WTC11 (cell line): Measurements from ENCODE around the gene SNTN. TPM values are rescaled to one million over a fixed set of nuclear protein-coding genes. Genes with fewer than 3 reads are reported as not detected.

Experiments
- ATAC-seq: fragments of 200-7000 bp; cut with Tn5 transposase; 2 replicates; pipeline ENCODE4 v1.10.0; 2021; ENCODE audit warnings: mild to moderate bottlenecking, moderate library complexity
- CTCF ChIA-PET: fragments of 300-600 bp; sonication (Branson Sonifier 250); formaldehyde crosslinking; loops from one replicate; lab custom pipeline; 2021; ENCODE audit warnings: antibody characterized with exemption; lab: Charles Lee
- POLR2A ChIA-PET: fragments of 350-600 bp; sonication (Branson Sonifier 250); formaldehyde crosslinking; loops from one replicate; lab custom pipeline; 2021; ENCODE audit warnings: antibody characterized with exemption; lab: Charles Lee
- DNase-seq: peaks from one replicate; pipeline ENCODE4 v3.0.0; 2021; ENCODE audit warnings: low spot score
- H3K27ac Mint-ChIP-seq: 2 replicates; pipeline ENCODE4 v1.8.0; 2021; ENCODE audit warnings: mixed read lengths
- H3K27me3 Mint-ChIP-seq: 2 replicates; pipeline ENCODE4 v1.8.0; 2021; ENCODE audit warnings: low read depth, mild to moderate bottlenecking, moderate library complexity, mixed read lengths
- H3K36me3 Mint-ChIP-seq: 2 replicates; pipeline ENCODE4 v1.8.0; 2021; ENCODE audit warnings: mixed read lengths
- H3K4me1 Mint-ChIP-seq: 2 replicates; pipeline ENCODE4 v1.8.0; 2022; ENCODE audit warnings: mixed read lengths
- H3K4me3 Mint-ChIP-seq: 2 replicates; pipeline ENCODE4 v1.8.0; 2021; ENCODE audit warnings: mild to moderate bottlenecking, moderate library complexity, mixed read lengths
- H3K9me3 Mint-ChIP-seq: 2 replicates; pipeline ENCODE4 v1.8.0; 2021; ENCODE audit warnings: mixed read lengths
- AR ChIP-seq: fragments of 250-450 bp; sonication (Bioruptor Pico); IDR thresholded peaks from 2 replicates; pipeline ENCODE4 v1.9.0; 2021; ENCODE audit warnings: mild to moderate bottlenecking
- CREM ChIP-seq: sonication (generic); formaldehyde crosslinking; IDR thresholded peaks from 2 replicates; pipeline ENCODE4 v1.8.1; 2022; ENCODE audit warnings: mild to moderate bottlenecking, missing genetic modification reagents, moderate library complexity
- FOXK1 ChIP-seq: sonication (generic); formaldehyde crosslinking; IDR thresholded peaks from 2 replicates; pipeline ENCODE4 v1.8.0; 2022; ENCODE audit warnings: mild to moderate bottlenecking, moderate library complexity, missing genetic modification reagents
- IRF2 ChIP-seq: sonication (generic); formaldehyde crosslinking; IDR thresholded peaks from 2 replicates; pipeline ENCODE4 v1.8.0; 2022; ENCODE audit warnings: low read depth, missing genetic modification reagents, borderline replicate concordance
- JAZF1 ChIP-seq: fragments of 250-450 bp; sonication (Bioruptor Pico); IDR thresholded peaks from 2 replicates; pipeline ENCODE4 v1.9.0; 2021; ENCODE audit warnings: moderate library complexity, mild to moderate bottlenecking, inconsistent platforms
- NFE2L1 ChIP-seq: sonication (generic); formaldehyde crosslinking; IDR thresholded peaks from 2 replicates; pipeline ENCODE4 v1.8.1; 2023; ENCODE audit warnings: missing genetic modification reagents
- PRDM15 ChIP-seq: sonication (generic); formaldehyde crosslinking; IDR thresholded peaks from 2 replicates; pipeline ENCODE4 v1.8.0; 2022; ENCODE audit warnings: missing genetic modification reagents
- SP1 ChIP-seq: sonication (generic); formaldehyde crosslinking; conservative IDR thresholded peaks from 2 replicates; pipeline ENCODE4 v1.8.1; 2022; ENCODE audit warnings: missing genetic modification reagents
- ZNF219 ChIP-seq: sonication (generic); formaldehyde crosslinking; IDR thresholded peaks from 2 replicates; pipeline ENCODE4 v1.8.0; 2023; ENCODE audit warnings: missing genetic modification reagents, mild to moderate bottlenecking, borderline replicate concordance
- ZNF232 ChIP-seq: sonication (generic); formaldehyde crosslinking; IDR thresholded peaks from 2 replicates; pipeline ENCODE4 v1.8.0; 2022; ENCODE audit warnings: mild to moderate bottlenecking, missing genetic modification reagents
- total RNA-seq: library from RNA; stranded (reverse); gene quantifications from 3 replicates; pipeline ENCODE4 v1.2.3, GENCODE V29; 2021
- TF ChIP-seq, protein P1 (sequence below): sonication (generic); formaldehyde crosslinking; IDR thresholded peaks from 2 replicates; pipeline ENCODE4 v1.8.0; 2023; ENCODE audit warnings: mild to moderate bottlenecking, missing genetic modification reagents
- TF ChIP-seq, protein P2 (sequence below): sonication (generic); formaldehyde crosslinking; IDR thresholded peaks from 2 replicates; pipeline ENCODE4 v1.8.0; 2022; ENCODE audit warnings: mild to moderate bottlenecking, missing genetic modification reagents
- TF ChIP-seq, protein P3 (sequence below): sonication (generic); formaldehyde crosslinking; IDR thresholded peaks from 2 replicates; pipeline ENCODE4 v1.8.1; 2022; ENCODE audit warnings: low read depth, mild to moderate bottlenecking, moderate library complexity, missing genetic modification reagents, borderline replicate concordance

The SNTN gene
- total RNA-seq, 1 experiment from 2014 or later, result not detected

DNA sequence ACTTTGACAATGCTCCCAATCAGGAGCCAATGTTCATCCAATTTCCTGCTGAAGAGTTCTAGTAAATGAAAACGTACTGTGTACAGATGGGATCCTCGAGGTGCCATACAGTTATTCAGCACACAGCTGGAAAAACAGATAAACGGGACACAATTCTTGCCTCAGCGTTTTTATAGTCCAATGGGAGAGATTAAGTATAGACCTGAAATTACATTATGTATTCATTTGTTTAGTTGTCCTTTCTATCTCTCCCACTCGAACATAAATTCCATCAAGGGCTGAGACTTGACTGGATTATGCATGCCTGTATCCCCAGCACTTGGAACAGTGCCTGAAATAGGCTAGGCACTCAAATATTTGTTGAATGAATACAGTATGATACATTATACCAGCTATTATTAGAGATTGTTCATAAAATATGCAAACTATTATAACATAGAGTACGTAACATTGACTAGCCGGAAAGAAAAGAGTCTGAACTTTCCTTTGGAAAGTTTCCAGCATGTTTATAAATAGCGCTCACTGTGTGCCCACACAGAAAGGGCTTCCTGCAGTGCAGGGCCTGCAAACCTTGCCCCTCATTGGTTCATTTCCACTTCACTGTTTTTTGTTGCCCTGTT is 27.4 kb upstream of the SNTN start:
- Mint-ChIP-seq H3K27me3 (no peaks in the 10 kb centered on the region), H3K4me1 (peaks cover 25% of the 10 kb centered on the region), H3K4me3 (no peak overlapping the region), H3K9me3 (peaks cover 3% of the 10 kb centered on the region), H3K36me3 (no peaks in the 10 kb centered on the region), H3K27ac (no peak overlapping the region)
- ATAC-seq (no peak), DNase-seq (no peak)
- TF ChIP-seq AR, result no peak
- no peak for TF ChIP-seq CREM (CRISPR knock-in tag)
- no peak for TF ChIP-seq IRF2 (CRISPR knock-in tag)
- no peak for TF ChIP-seq SP1
- TF ChIP-seq, protein P1, sequence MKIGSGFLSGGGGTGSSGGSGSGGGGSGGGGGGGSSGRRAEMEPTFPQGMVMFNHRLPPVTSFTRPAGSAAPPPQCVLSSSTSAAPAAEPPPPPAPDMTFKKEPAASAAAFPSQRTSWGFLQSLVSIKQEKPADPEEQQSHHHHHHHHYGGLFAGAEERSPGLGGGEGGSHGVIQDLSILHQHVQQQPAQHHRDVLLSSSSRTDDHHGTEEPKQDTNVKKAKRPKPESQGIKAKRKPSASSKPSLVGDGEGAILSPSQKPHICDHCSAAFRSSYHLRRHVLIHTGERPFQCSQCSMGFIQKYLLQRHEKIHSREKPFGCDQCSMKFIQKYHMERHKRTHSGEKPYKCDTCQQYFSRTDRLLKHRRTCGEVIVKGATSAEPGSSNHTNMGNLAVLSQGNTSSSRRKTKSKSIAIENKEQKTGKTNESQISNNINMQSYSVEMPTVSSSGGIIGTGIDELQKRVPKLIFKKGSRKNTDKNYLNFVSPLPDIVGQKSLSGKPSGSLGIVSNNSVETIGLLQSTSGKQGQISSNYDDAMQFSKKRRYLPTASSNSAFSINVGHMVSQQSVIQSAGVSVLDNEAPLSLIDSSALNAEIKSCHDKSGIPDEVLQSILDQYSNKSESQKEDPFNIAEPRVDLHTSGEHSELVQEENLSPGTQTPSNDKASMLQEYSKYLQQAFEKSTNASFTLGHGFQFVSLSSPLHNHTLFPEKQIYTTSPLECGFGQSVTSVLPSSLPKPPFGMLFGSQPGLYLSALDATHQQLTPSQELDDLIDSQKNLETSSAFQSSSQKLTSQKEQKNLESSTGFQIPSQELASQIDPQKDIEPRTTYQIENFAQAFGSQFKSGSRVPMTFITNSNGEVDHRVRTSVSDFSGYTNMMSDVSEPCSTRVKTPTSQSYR (CRISPR knock-in tag), result no peak
- TF ChIP-seq, protein P2, sequence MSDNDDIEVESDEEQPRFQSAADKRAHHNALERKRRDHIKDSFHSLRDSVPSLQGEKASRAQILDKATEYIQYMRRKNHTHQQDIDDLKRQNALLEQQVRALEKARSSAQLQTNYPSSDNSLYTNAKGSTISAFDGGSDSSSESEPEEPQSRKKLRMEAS, result no peak
- ChIA-PET CTCF (no interaction called here), POLR2A (no interaction called here)

GRCh38 chr3:63631670-63632069 is 20.8 kb upstream of the SNTN start:
- ChIA-PET CTCF (no interaction called here), POLR2A (no interaction called here)
- ATAC-seq (no peak), DNase-seq (no peak)
- no peak overlapping the region for H3K27ac Mint-ChIP-seq
- H3K4me1 Mint-ChIP-seq, result no peaks in the 10 kb centered on the region
- no peaks in the 10 kb centered on the region for H3K36me3 Mint-ChIP-seq
- H3K27me3 Mint-ChIP-seq, result no peaks in the 10 kb centered on the region
- TF ChIP-seq ZNF219 (CRISPR knock-in tag), result no peak
- no peak for TF ChIP-seq PRDM15 (CRISPR knock-in tag)
- TF ChIP-seq, protein P3, sequence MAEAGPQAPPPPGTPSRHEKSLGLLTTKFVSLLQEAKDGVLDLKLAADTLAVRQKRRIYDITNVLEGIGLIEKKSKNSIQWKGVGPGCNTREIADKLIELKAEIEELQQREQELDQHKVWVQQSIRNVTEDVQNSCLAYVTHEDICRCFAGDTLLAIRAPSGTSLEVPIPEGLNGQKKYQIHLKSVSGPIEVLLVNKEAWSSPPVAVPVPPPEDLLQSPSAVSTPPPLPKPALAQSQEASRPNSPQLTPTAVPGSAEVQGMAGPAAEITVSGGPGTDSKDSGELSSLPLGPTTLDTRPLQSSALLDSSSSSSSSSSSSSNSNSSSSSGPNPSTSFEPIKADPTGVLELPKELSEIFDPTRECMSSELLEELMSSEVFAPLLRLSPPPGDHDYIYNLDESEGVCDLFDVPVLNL, result no peak
- TF ChIP-seq NFE2L1 (CRISPR knock-in tag), result no peak
- no peak for TF ChIP-seq JAZF1 (CRISPR knock-in tag)
- no peak for TF ChIP-seq FOXK1 (CRISPR knock-in tag)
- no peak for TF ChIP-seq ZNF232 (CRISPR knock-in tag)
- TF ChIP-seq SP1, result no peak
- H3K4me3 Mint-ChIP-seq, result no peak overlapping the region
- peaks cover 6% of the 10 kb centered on the region for H3K9me3 Mint-ChIP-seq
